DND-41 (cell line): ENCODE results near the gene F10.
"Not testable (repeated sequence)": the region's sequence is repeated elsewhere in the genome, so short reads cannot be mapped to it uniquely, and the experiment has no call there.

Experiments
- ATAC-seq: fragments of 200-7000 bp; cut with Tn5 transposase; 3 replicates; pipeline ENCODE4 v1.9.1; 2021; ENCODE audit warnings: low read depth; ENCODE audit not compliant: insufficient read depth
- DNase-seq: peaks from one replicate; pipeline ENCODE4 v3.0.0-alpha.2; 2020
- H2AFZ ChIP-seq: 2 replicates; pipeline ENCODE4 v1.6.0; 2012; ENCODE audit warnings: low read depth, low read length
- H3K27ac ChIP-seq: 2 replicates; pipeline ENCODE4 v1.5.1; 2012; ENCODE audit warnings: low read length, inconsistent platforms
- H3K27me3 ChIP-seq: fragments of 200-600 bp; sonication (generic); 2 replicates; pipeline ENCODE4 v1.6.0; 2012; ENCODE audit warnings: low read length, mild to moderate bottlenecking, inconsistent platforms; ENCODE audit not compliant: insufficient read depth, poor library complexity
- H3K36me3 ChIP-seq: 2 replicates; pipeline ENCODE4 v1.5.1; 2012; ENCODE audit warnings: low read length, inconsistent platforms; ENCODE audit not compliant: insufficient read depth
- H3K4me1 ChIP-seq: 2 replicates; pipeline ENCODE4 v1.5.1; 2012; ENCODE audit warnings: mild to moderate bottlenecking, low read length; ENCODE audit not compliant: insufficient read depth
- H3K4me2 ChIP-seq: 2 replicates; pipeline ENCODE4 v1.6.0; 2012; ENCODE audit warnings: mild to moderate bottlenecking, moderate library complexity, low read length, inconsistent platforms; ENCODE audit not compliant: insufficient read depth
- H3K4me3 ChIP-seq, 2 experiments: fragments of 200-600 bp in 1 of 2; shearing (Covaris generic) in 1 of 2; 2 replicates each; pipeline ENCODE4 v1.5.1; 2012 to 2016; ENCODE audit warnings: inconsistent platforms in 2 of 2, low read length in 2 of 2, mild to moderate bottlenecking in 2 of 2, low read depth in 1 of 2, moderate library complexity in 1 of 2
- H3K79me2 ChIP-seq: 2 replicates; pipeline ENCODE4 v1.6.0; 2012; ENCODE audit warnings: low read length, inconsistent platforms; ENCODE audit not compliant: insufficient read depth
- H3K9ac ChIP-seq: 2 replicates; pipeline ENCODE4 v1.6.0; 2012; ENCODE audit warnings: low read depth, mild to moderate bottlenecking, inconsistent platforms, low read length, moderate library complexity
- H3K9me3 ChIP-seq: 2 replicates; pipeline ENCODE4 v1.5.1; 2012; ENCODE audit warnings: low read length, moderate library complexity, mild to moderate bottlenecking, inconsistent platforms; ENCODE audit not compliant: insufficient read depth, severe bottlenecking
- H4K20me1 ChIP-seq: 2 replicates; pipeline ENCODE4 v1.6.0; 2012; ENCODE audit warnings: low read length; ENCODE audit not compliant: insufficient read depth
- EZH2 ChIP-seq: IDR thresholded peaks from 3 replicates; pipeline ENCODE4 v1.6.1; 2012; ENCODE audit warnings: borderline replicate concordance, low read depth, mild to moderate bottlenecking, moderate library complexity, low read length, inconsistent platforms; ENCODE audit not compliant: severe bottlenecking
- TF ChIP-seq, protein P1 (sequence below): IDR thresholded peaks from 2 replicates; pipeline ENCODE4 v1.5.1; 2012; ENCODE audit warnings: borderline replicate concordance, low read length, moderate library complexity, mild to moderate bottlenecking; ENCODE audit not compliant: poor library complexity, severe bottlenecking; ENCODE audit errors: extremely low read depth

Gene F10

DNA sequence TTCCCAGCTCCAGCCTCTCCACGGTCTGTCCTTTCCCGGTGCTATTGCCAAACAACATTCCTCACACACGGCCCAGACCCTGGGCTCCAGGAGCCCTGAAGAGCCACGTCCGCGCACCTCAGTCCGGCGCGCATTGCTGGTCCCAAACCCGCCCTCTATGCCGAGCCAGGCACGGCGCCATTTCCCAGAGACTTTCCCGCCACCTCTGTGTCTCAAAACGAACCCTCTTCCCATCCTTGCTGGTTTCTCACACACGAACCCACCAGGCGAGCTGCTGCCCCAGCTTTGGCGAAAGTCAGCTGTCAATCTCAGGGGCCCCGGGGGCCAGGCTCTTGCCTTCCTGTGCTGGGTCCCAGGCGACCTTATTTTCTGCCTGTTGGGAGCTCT is 45.0 kb upstream of the F10 start:
- no peak for DNase-seq
- H3K27ac ChIP-seq, result no peak overlapping the region
- no peaks in the 10 kb centered on the region for H3K9me3 ChIP-seq
- no peak for ATAC-seq
- H2AFZ ChIP-seq, result no peak overlapping the region
- no peak for TF ChIP-seq EZH2
- TF ChIP-seq, protein P1, sequence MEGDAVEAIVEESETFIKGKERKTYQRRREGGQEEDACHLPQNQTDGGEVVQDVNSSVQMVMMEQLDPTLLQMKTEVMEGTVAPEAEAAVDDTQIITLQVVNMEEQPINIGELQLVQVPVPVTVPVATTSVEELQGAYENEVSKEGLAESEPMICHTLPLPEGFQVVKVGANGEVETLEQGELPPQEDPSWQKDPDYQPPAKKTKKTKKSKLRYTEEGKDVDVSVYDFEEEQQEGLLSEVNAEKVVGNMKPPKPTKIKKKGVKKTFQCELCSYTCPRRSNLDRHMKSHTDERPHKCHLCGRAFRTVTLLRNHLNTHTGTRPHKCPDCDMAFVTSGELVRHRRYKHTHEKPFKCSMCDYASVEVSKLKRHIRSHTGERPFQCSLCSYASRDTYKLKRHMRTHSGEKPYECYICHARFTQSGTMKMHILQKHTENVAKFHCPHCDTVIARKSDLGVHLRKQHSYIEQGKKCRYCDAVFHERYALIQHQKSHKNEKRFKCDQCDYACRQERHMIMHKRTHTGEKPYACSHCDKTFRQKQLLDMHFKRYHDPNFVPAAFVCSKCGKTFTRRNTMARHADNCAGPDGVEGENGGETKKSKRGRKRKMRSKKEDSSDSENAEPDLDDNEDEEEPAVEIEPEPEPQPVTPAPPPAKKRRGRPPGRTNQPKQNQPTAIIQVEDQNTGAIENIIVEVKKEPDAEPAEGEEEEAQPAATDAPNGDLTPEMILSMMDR, result no peak
- no peaks in the 10 kb centered on the region for H3K79me2 ChIP-seq
- no peaks in the 10 kb centered on the region for H3K36me3 ChIP-seq
- H3K4me3 ChIP-seq, result no peak overlapping the region
- no peak overlapping the region for H3K4me2 ChIP-seq
- H3K4me1 ChIP-seq, result no peaks in the 10 kb centered on the region
- no peak overlapping the region for H3K9ac ChIP-seq
- H3K27me3 ChIP-seq, result no peaks in the 10 kb centered on the region
- H4K20me1 ChIP-seq, result no peaks in the 10 kb centered on the region

DNA sequence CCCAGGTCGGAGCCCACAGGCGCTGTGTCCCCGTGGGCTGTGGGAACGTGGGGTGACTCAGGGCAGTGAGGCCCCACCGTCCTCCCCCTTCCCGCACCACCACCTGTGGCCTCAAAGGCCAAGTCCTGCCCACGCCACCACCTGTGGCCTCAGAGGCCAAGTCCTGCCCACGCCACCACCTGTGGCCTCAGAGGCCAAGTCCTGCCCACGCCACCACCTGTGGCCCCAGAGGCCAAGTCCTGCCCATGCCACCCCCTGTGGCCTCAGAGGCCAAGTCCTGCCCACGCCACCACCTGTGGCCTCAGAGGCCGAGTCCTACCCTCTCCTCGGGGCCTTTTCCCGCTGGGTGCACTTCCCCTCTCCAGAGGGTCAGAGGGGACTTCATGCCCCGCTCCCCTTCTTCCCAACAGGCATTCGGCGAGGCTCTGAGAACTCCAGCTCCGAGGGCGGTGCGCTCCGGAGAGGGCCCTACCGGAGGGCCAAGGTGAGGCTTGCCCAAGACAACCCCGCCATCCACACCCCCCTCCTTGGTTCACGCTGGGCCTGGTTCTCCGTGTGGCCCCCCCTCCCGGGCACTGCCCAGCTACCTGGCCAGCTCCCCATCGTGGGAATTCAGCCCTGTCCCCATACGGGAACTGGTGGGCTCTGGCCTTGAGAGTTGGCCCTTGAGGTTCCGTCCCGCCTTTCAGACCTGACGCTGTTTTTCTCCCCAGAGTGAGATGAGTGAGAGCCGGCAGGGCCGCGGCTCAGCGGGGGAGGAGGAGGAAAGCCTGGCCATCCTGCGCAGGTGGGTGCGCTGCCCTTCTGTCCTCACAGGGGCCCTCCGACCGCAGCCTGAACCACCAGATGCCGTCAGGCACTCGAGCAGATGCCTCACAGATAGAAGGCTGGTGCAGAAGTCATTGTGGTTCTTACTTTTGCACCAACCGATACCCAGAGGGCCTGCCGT is 44.4 kb upstream of the F10 start:
- H3K4me1 ChIP-seq, result no peaks in the 10 kb centered on the region
- no peak overlapping the region for H3K4me2 ChIP-seq
- no peak for ATAC-seq
- no peak overlapping the region for H2AFZ ChIP-seq
- no peaks in the 10 kb centered on the region for H3K79me2 ChIP-seq
- no peak for TF ChIP-seq EZH2
- TF ChIP-seq, protein P1, result no peak
- no peak overlapping the region for H3K9ac ChIP-seq
- DNase-seq, result no peak
- H3K27me3 ChIP-seq, result no peaks in the 10 kb centered on the region
- H3K27ac ChIP-seq, result no peak overlapping the region
- H3K4me3 ChIP-seq, result no peak overlapping the region
- H3K9me3 ChIP-seq, result no peaks in the 10 kb centered on the region
- H3K36me3 ChIP-seq, result no peaks in the 10 kb centered on the region
- H4K20me1 ChIP-seq, result no peaks in the 10 kb centered on the region

DNA sequence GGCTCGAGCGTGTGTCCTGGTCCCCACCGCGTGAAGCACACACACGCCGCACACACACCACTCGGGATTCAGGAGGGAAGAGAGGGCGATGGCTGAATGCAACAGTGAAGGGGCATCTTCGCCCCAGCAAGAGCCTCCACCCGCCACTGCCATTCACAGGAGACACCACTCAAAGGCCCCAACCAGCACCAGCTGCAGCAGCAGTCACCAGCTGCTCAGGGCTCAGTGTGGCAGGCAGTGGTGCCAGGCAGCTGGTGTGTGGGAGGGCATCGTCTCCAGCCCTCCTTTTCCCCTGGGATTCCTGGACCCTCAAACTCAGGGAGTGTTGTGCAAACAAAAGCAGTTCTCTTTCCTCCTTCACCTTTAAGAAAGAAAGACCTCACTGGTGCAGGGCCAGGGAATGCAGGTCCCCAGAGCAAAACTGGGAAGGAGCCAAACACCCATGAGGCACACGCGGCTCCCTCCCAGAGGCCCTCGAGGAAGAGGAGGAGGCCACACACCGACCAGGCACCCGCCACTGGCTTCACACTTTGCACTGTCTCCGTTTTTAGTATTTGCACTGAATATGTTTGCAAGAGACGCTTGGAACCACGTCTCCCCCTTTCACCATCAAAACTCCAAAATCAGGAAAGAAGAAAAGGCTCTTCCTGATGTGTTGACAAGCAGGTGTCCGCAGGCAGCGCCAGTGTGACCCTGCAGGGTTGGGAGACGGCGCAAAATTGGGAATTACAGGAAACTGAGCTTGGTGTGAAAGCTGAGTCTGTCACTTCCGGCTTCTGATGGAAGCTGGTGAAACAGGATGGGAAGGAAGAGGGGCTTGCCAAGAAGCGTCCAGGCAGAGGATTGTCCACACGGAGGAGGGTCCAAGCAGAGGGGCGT is 43.5 kb upstream of the F10 start:
- H3K79me2 ChIP-seq, result no peaks in the 10 kb centered on the region
- no peak overlapping the region for H3K9ac ChIP-seq
- no peak for DNase-seq
- no peaks in the 10 kb centered on the region for H3K4me1 ChIP-seq
- no peak overlapping the region for H3K27ac ChIP-seq
- H3K36me3 ChIP-seq, result no peaks in the 10 kb centered on the region
- TF ChIP-seq EZH2, result no peak
- TF ChIP-seq, protein P1, result no peak
- ATAC-seq, result no peak
- H2AFZ ChIP-seq, result no peak overlapping the region
- no peak overlapping the region for H3K4me3 ChIP-seq
- H3K9me3 ChIP-seq, result no peaks in the 10 kb centered on the region
- no peak overlapping the region for H3K4me2 ChIP-seq
- H3K27me3 ChIP-seq, result no peaks in the 10 kb centered on the region
- no peaks in the 10 kb centered on the region for H4K20me1 ChIP-seq

DNA sequence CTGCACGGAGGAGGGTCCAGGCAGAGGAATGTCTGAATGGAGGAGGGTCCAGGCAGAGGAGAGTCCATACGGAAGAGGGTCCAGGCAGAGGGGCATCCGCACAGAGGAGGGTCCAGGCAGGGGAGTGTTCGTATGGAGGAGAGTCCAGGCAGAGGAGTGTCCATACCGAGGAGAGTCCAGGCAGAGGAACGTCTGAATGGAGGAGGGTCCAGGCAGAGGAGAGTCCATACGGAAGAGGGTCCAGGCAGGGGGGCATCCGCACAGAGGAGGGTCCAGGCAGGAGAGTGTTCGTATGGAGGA is 42.9 kb upstream of the F10 start:
- not testable (repeated sequence) for H3K27ac ChIP-seq, H4K20me1 ChIP-seq, H3K4me3 ChIP-seq, H3K9ac ChIP-seq, H3K4me1 ChIP-seq, ATAC-seq, DNase-seq, H3K79me2 ChIP-seq, H3K4me2 ChIP-seq, H2AFZ ChIP-seq, H3K9me3 ChIP-seq, H3K27me3 ChIP-seq, H3K36me3 ChIP-seq
